ENCODE data around the gene RNF167.

The RNF167 gene

DNA sequence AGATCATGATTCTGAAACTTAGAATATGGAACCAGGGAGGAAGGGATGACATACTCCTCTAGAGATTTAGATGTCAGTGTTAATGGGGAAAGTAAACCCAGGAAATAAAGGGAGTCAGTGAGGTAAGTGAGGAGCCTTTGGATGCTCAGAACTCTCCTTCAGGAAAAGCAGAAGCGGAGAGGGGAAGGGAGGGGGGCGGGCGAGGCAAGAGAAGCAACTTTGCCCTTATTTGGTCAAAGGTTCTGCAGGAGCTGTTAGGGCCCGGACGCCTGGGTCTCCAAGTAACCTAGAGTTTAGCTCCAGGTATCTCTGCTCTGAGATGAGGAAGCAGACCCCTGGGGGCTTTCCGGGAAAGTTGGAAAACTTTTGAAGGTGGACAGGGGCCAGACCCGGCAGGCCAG lies 6.9 kb downstream of the RNF167 start:
- Histone ChIP-seq H3K36me3 (ENCODE audit: control insufficient read depth in 2 of 2, insufficient read depth in 1 of 2, low read length in 2 of 2) (peaks cover 33 to 53% of the 10 kb centered on the region in 2 experiments), H3K9me3 (ENCODE audit: control insufficient read depth, insufficient read depth, low read depth, low read length) (no peaks in the 10 kb centered on the region), H3K4me1 (ENCODE audit: control insufficient read depth, insufficient read depth, low read length) (peaks cover 21% of the 10 kb centered on the region), H3K27ac (ENCODE audit: extremely low read depth, low read depth, low read length) (peak overlapping the region; percentile 99), H3K4me3 (ENCODE audit: low read depth, low read length) (peak overlapping the region; percentile 97)
- TF ChIP-seq ZNF394 (tag by site-specific recombination; IDR thresholded peaks at IDR 0.05; ENCODE audit: borderline replicate concordance) (no peak), ZNF600 (tag by site-specific recombination; IDR thresholded peaks at IDR 0.05) (no peak), ZNF366 (tag by site-specific recombination; conservative IDR thresholded peaks at IDR 0.05) (0 out of 2 replicates have a peak, but pooled peaks have one; percentile 8), ZNF768 (tag by site-specific recombination; IDR thresholded peaks at IDR 0.05) (no peak), TCF7L2 (IDR thresholded peaks at IDR 0.05; ENCODE audit: borderline replicate concordance, low read depth, low read length) (no peak), ZNF560 (tag by site-specific recombination; IDR thresholded peaks at IDR 0.05; ENCODE audit: borderline replicate concordance) (no peak), ZFP3 (tag by site-specific recombination; IDR thresholded peaks at IDR 0.05; ENCODE audit: low read depth) (no peak), ZNF324 (tag by site-specific recombination; IDR thresholded peaks at IDR 0.05) (no peak), ZNF426 (tag by site-specific recombination; IDR thresholded peaks at IDR 0.05) (no peak), WT1 (tag by site-specific recombination; IDR thresholded peaks at IDR 0.05) (0 out of 2 replicates have a peak, but pooled peaks have one; percentile 26), YY2 (tag by site-specific recombination; IDR thresholded peaks at IDR 0.05) (no peak), ZNF830 (tag by site-specific recombination; IDR thresholded peaks at IDR 0.05; ENCODE audit: low read depth) (no peak), PRDM1 (tag by site-specific recombination; IDR thresholded peaks at IDR 0.05) (peak; percentile 86), ZNF664 (tag by site-specific recombination; IDR thresholded peaks at IDR 0.05) (no peak), ZNF433 (tag by site-specific recombination; IDR thresholded peaks at IDR 0.05; ENCODE audit: low read depth) (no peak), SP3 (tag by site-specific recombination; IDR thresholded peaks at IDR 0.05) (no peak), CTCF (tag by site-specific recombination; IDR thresholded peaks at IDR 0.05) (no peak), ZFHX2 (tag by site-specific recombination; conservative IDR thresholded peaks at IDR 0.05) (no peak), ZFP41 (tag by site-specific recombination; IDR thresholded peaks at IDR 0.05; ENCODE audit: borderline replicate concordance) (no peak)
- TF ChIP-seq, protein P1, sequence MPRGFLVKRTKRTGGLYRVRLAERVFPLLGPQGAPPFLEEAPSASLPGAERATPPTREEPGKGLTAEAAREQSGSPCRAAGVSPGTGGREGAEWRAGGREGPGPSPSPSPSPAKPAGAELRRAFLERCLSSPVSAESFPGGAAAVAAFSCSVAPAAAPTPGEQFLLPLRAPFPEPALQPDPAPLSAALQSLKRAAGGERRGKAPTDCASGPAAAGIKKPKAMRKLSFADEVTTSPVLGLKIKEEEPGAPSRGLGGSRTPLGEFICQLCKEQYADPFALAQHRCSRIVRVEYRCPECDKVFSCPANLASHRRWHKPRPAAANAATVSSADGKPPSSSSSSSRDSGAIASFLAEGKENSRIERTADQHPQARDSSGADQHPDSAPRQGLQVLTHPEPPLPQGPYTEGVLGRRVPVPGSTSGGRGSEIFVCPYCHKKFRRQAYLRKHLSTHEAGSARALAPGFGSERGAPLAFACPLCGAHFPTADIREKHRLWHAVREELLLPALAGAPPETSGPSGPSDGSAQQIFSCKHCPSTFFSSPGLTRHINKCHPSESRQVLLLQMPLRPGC (tag by site-specific recombination; IDR thresholded peaks at IDR 0.05) = no peak
- POLR2A ChIA-PET = interaction anchor here (0.7 to 17.9 kb wide), 7 partner anchors 8 to 157 kb away, joined by 3 to 358 read pairs (median 7); partner anchors contain the start of genes INCA1, KIF1C, RNF167 and SLC25A11
- CTCF ChIA-PET = interaction anchor here (0.5 to 2.5 kb wide), 3 partner anchors 38 to 1559 kb away, joined by 4 to 11 read pairs (median 6); partner anchors contain the start of gene CAMTA2

- peaks cover 29 to 47% of the 10 kb centered on the region in 2 experiments for H3K36me3 ChIP-seq (ENCODE audit: control insufficient read depth in 2 of 2, insufficient read depth in 1 of 2, low read length in 2 of 2)
- POLR2A ChIA-PET = interaction anchor here (0.7 to 17.9 kb wide), 13 partner anchors 8 to 158 kb away, joined by 3 to 358 read pairs (median 6); partner anchors contain the start of genes CAMTA2, INCA1, KIF1C and PLD2
- peak overlapping the region; percentile 99 for H3K27ac ChIP-seq (ENCODE audit: extremely low read depth, low read depth, low read length)
- H3K4me3 ChIP-seq (ENCODE audit: low read depth, low read length) = peak overlapping the region; percentile 97
- no peaks in the 10 kb centered on the region for H3K9me3 ChIP-seq (ENCODE audit: control insufficient read depth, insufficient read depth, low read depth, low read length)
- peaks cover 21% of the 10 kb centered on the region for H3K4me1 ChIP-seq (ENCODE audit: control insufficient read depth, insufficient read depth, low read length)
- CTCF ChIA-PET = interaction anchor here (0.5 to 2.5 kb wide), 3 partner anchors 8 to 1558 kb away, joined by 3 to 11 read pairs (median 6); partner anchors contain the start of genes RNF167 and SLC25A11
- TF ChIP-seq ZNF514 (tag by site-specific recombination; IDR thresholded peaks at IDR 0.05) (no peak), ZNF391 (tag by site-specific recombination; IDR thresholded peaks at IDR 0.05; ENCODE audit: borderline replicate concordance, low read depth) (no peak), ZNF529 (tag by site-specific recombination; IDR thresholded peaks at IDR 0.05; ENCODE audit: insufficient replicate concordance) (no peak), ZNF704 (tag by site-specific recombination; IDR thresholded peaks at IDR 0.05) (no peak), MYNN (tag by site-specific recombination; IDR thresholded peaks at IDR 0.05; ENCODE audit: borderline replicate concordance) (no peak), ZNF16 (tag by site-specific recombination; IDR thresholded peaks at IDR 0.05; ENCODE audit: low read depth) (no peak)
- TF ChIP-seq, protein P2, sequence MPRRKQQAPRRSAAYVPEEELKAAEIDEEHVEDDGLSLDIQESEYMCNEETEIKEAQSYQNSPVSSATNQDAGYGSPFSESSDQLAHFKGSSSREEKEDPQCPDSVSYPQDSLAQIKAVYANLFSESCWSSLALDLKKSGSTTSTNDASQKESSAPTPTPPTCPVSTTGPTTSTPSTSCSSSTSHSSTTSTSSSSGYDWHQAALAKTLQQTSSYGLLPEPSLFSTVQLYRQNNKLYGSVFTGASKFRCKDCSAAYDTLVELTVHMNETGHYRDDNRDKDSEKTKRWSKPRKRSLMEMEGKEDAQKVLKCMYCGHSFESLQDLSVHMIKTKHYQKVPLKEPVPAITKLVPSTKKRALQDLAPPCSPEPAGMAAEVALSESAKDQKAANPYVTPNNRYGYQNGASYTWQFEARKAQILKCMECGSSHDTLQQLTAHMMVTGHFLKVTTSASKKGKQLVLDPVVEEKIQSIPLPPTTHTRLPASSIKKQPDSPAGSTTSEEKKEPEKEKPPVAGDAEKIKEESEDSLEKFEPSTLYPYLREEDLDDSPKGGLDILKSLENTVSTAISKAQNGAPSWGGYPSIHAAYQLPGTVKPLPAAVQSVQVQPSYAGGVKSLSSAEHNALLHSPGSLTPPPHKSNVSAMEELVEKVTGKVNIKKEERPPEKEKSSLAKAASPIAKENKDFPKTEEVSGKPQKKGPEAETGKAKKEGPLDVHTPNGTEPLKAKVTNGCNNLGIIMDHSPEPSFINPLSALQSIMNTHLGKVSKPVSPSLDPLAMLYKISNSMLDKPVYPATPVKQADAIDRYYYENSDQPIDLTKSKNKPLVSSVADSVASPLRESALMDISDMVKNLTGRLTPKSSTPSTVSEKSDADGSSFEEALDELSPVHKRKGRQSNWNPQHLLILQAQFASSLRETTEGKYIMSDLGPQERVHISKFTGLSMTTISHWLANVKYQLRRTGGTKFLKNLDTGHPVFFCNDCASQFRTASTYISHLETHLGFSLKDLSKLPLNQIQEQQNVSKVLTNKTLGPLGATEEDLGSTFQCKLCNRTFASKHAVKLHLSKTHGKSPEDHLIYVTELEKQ (tag by site-specific recombination; IDR thresholded peaks at IDR 0.05; ENCODE audit: borderline replicate concordance) = no peak
These were observed 7.5 kb downstream of the RNF167 start for GRCh38 chr17:4947411-4948165.

Data from HEK293 (cell line).